ENCODE measurements around the gene IFT52. TPM values are rescaled to one million over a fixed set of nuclear protein-coding genes. Genes with fewer than 3 reads are reported as not detected.

The IFT52 gene
- total RNA-seq, 4 donors from 2014 or later = 20.4 to 24.9 (median 22.4) TPM

GRCh38 chr20:43682446-43682845 is 91.7 kb downstream of the IFT52 start:
- no peak for TF ChIP-seq CTCF (IDR thresholded peaks at IDR 0.05; ENCODE audit: low read depth)

GRCh38 chr20:43686820-43687219 is 96.1 kb downstream of the IFT52 start:
- TF ChIP-seq CTCF (IDR thresholded peaks at IDR 0.05; ENCODE audit: low read depth) = no peak

- no peak for TF ChIP-seq CTCF (IDR thresholded peaks at IDR 0.05; ENCODE audit: low read depth)
Measured at GRCh38 chr20:43689165-43689564, 98.4 kb downstream of the IFT52 start.

- no peak for TF ChIP-seq CTCF (IDR thresholded peaks at IDR 0.05; ENCODE audit: low read depth)
Measured at GRCh38 chr20:43690943-43691598, 100.3 kb downstream of the IFT52 start.

GRCh38 chr20:43691928-43692524 is 101.3 kb downstream of the IFT52 start:
- TF ChIP-seq CTCF (IDR thresholded peaks at IDR 0.05; ENCODE audit: low read depth) = no peak

GRCh38 chr20:43694763-43695162 is 104.0 kb downstream of the IFT52 start:
- no peak for TF ChIP-seq CTCF (IDR thresholded peaks at IDR 0.05; ENCODE audit: low read depth)

GRCh38 chr20:43695571-43695970 is 104.8 kb downstream of the IFT52 start:
- TF ChIP-seq CTCF (IDR thresholded peaks at IDR 0.05; ENCODE audit: low read depth) = no peak

Other genes with a start within 250 kb of the IFT52 start
- gene SRSF6, start 133.0 kb upstream of the IFT52 start, total RNA-seq = 10 to 100 TPM; 43.7 to 91.0 (median 66.3) TPM
- 10 to 100 TPM in 2 of 4 donors, 1 to 10 TPM in 2; 5.7 to 11.7 (median 9.3) TPM for gene L3MBTL1, start 83.2 kb upstream of the IFT52 start, total RNA-seq
- gene SGK2, start 31.9 kb upstream of the IFT52 start, total RNA-seq = 10 to 100 TPM in 3 of 4 donors, 1 to 10 TPM in 1; 5.5 to 22.4 (median 15.3) TPM
- gene MYBL2, start 76.2 kb downstream of the IFT52 start, total RNA-seq = under 1 TPM in 3 of 4 donors, not detected in 1; 0.57 to 0.85 (median 0.66) TPM
- not detected for gene GTSF1L, start 136.1 kb downstream of the IFT52 start, total RNA-seq